Measurements from ENCODE around the gene SLC4A11.
"Not testable (repeated sequence)": the region's sequence is repeated elsewhere in the genome, so short reads cannot be mapped to it uniquely, and the experiment has no call there.

The SLC4A11 gene

GRCh38 chr20:3188823-3189413, 50.1 kb downstream of the SLC4A11 start:
- H3K9me3 ChIP-seq, result no peaks in the 10 kb centered on the region
- DNase-seq, result no peak
- no peaks in the 10 kb centered on the region for H3K4me1 ChIP-seq
- TF ChIP-seq CTCF (IDR thresholded peaks at IDR 0.05; ENCODE audit: low read depth, low read length), result no peak
- no peak overlapping the region for H3K4me3 ChIP-seq (ENCODE audit: low read depth, low read length)
- H3K36me3 ChIP-seq, result peaks cover 9% of the 10 kb centered on the region; the same call in 1 of the 2 replicates
- H3K27me3 ChIP-seq, result no peaks in the 10 kb centered on the region

- DNase-seq; H3K4me3 ChIP-seq (ENCODE audit: low read depth, low read length); H3K4me1 ChIP-seq; H3K27me3 ChIP-seq; H3K9me3 ChIP-seq; H3K36me3 ChIP-seq: not testable (repeated sequence)
Measured at GRCh38 chr20:3187861-3188260, 51.1 kb downstream of the SLC4A11 start.

GRCh38 chr20:3183896-3184612, 54.9 kb downstream of the SLC4A11 start:
- Histone ChIP-seq H3K4me1 (no peaks in the 10 kb centered on the region), H3K9me3 (no peaks in the 10 kb centered on the region), H3K36me3 (no peaks in the 10 kb centered on the region), H3K27me3 (no peaks in the 10 kb centered on the region), H3K4me3 (ENCODE audit: low read depth, low read length) (no peak overlapping the region)
- DNase-seq, result no peak
- TF ChIP-seq CTCF (IDR thresholded peaks at IDR 0.05; ENCODE audit: low read depth, low read length), result no peak

- DNase-seq; H3K4me3 ChIP-seq (ENCODE audit: low read depth, low read length); H3K9me3 ChIP-seq: not testable (repeated sequence)
Measured at GRCh38 chr20:3182429-3182828, 56.6 kb downstream of the SLC4A11 start.

GRCh38 chr20:3181270-3181669, 57.7 kb downstream of the SLC4A11 start:
- no peak for DNase-seq
- H3K4me3 ChIP-seq (ENCODE audit: low read depth, low read length), result no peak overlapping the region
- H3K4me1 ChIP-seq, result no peaks in the 10 kb centered on the region
- TF ChIP-seq CTCF (IDR thresholded peaks at IDR 0.05; ENCODE audit: low read depth, low read length), result no peak
- no peaks in the 10 kb centered on the region for H3K36me3 ChIP-seq
- H3K9me3 ChIP-seq, result no peaks in the 10 kb centered on the region
- H3K27me3 ChIP-seq, result no peaks in the 10 kb centered on the region

More at GRCh38 chr20:3182429-3182828, 56.6 kb downstream of the SLC4A11 start:
- not testable (repeated sequence) for H3K27me3 ChIP-seq, H3K36me3 ChIP-seq, H3K4me1 ChIP-seq

GRCh38 chr20:3180319-3180718, 58.7 kb downstream of the SLC4A11 start:
- DNase-seq, result no peak
- Histone ChIP-seq H3K36me3 (no peaks in the 10 kb centered on the region), H3K27me3 (peaks cover under 1% of the 10 kb centered on the region; the same call in 1 of the 2 replicates), H3K4me1 (no peaks in the 10 kb centered on the region), H3K4me3 (ENCODE audit: low read depth, low read length) (no peak overlapping the region), H3K9me3 (no peaks in the 10 kb centered on the region)
- TF ChIP-seq CTCF (IDR thresholded peaks at IDR 0.05; ENCODE audit: low read depth, low read length), result no peak

GRCh38 chr20:3177746-3178485, 61.1 kb downstream of the SLC4A11 start:
- H3K36me3 ChIP-seq, result no peaks in the 10 kb centered on the region
- DNase-seq, result no peak
- H3K4me3 ChIP-seq (ENCODE audit: low read depth, low read length), result no peak overlapping the region
- peaks cover 15% of the 10 kb centered on the region; the same call in 1 of the 2 replicates for H3K27me3 ChIP-seq
- no peak for TF ChIP-seq CTCF (IDR thresholded peaks at IDR 0.05; ENCODE audit: low read depth, low read length)
- H3K4me1 ChIP-seq, result no peaks in the 10 kb centered on the region
- no peaks in the 10 kb centered on the region for H3K9me3 ChIP-seq

Data from BE2C (cell line).